IPS-15b (cell line): ENCODE data around the gene SDCBP2.
A peak's percentile ranks its signal among the peaks of the same experiment; 100 is the strongest.

Source experiments
- H3K27me3 ChIP-seq: one replicate; pipeline ENCODE4 v1.6.1; 2013; ENCODE audit warnings: low read length; ENCODE audit not compliant: control insufficient read depth, insufficient read depth
- H3K36me3 ChIP-seq: one replicate; pipeline ENCODE4 v1.6.1; 2013; ENCODE audit warnings: low read length; ENCODE audit not compliant: control insufficient read depth, insufficient read depth
- H3K4me1 ChIP-seq: one replicate; pipeline ENCODE4 v1.6.1; 2013; ENCODE audit warnings: mild to moderate bottlenecking, low read length; ENCODE audit not compliant: control insufficient read depth, insufficient read depth
- H3K4me3 ChIP-seq: one replicate; pipeline ENCODE4 v1.5.1; 2013; ENCODE audit warnings: low read depth, low read length
- H3K9ac ChIP-seq: one replicate; pipeline ENCODE4 v1.6.1; 2013; ENCODE audit warnings: low read depth, mild to moderate bottlenecking, low read length
- H3K9me3 ChIP-seq: one replicate; pipeline ENCODE4 v1.6.1; 2013; ENCODE audit warnings: mild to moderate bottlenecking, low read length; ENCODE audit not compliant: control insufficient read depth, insufficient read depth

The SDCBP2 gene, protein sequence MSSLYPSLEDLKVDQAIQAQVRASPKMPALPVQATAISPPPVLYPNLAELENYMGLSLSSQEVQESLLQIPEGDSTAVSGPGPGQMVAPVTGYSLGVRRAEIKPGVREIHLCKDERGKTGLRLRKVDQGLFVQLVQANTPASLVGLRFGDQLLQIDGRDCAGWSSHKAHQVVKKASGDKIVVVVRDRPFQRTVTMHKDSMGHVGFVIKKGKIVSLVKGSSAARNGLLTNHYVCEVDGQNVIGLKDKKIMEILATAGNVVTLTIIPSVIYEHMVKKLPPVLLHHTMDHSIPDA

DNA sequence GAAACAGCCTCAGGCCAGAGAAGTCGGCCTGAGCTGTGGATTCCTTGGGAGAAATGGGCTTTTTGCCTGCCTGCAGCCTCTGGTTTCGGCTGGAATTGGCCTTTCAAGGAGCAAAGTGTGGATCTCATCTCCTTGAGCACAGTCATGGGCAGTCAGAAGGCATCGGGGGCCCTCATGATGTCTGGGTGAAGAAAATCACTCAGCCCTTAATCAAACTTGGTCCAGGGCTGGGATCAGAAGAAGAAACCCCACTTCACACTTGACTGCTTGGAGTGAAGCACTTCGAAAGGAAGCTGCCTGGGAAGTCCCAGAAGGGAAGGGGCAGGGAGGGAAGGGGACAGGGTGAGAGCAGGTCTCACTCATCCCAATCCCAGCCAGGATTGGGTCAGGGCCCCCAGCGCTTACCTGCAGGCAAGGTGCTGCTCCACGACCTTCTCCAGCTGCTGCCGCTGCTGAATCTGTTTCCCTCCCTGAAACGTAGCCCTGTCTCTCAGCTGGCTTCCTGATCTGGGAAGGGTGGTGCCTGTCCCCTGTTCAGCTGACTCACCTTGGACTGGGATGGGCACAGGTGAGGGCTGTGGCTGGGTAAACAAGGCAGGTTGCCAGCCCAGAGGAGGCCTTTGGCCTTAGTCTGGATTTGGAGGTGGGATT lies at the start of gene SDCBP2:
SDCBP2 (minus strand) TSS at position 460 of the 651 bp plus-strand sequence. CDS start 8,723 bp downstream, outside the sequence.
- no peaks in the 10 kb centered on the region for H3K9me3 ChIP-seq
- H3K36me3 ChIP-seq = no peaks in the 10 kb centered on the region
- no peak within 1 kb of the TSS for H3K4me3 ChIP-seq
- no peaks in the 10 kb centered on the region for H3K27me3 ChIP-seq
- peak within 1 kb of the TSS; percentile 26 for H3K9ac ChIP-seq
- peaks cover 10% of the 10 kb centered on the region for H3K4me1 ChIP-seq

DNA sequence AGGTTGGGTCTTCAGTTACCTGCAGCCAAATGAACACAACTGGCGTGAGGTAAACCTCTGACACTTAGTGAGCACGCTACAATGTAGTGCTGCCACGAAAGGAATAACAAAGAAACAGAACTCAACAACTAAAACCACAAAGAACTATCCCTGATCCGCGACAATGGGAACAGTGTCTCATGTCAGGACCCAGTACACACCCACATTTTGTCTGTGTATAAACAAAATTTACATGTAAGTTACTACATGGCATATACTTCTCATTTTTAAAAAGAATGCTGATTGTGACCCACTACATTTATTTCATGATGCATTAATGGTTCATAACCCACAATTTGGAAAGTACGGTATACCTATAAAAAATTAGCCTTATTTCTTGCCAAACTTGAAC lies 49.8 kb upstream of the SDCBP2 start:
- no peaks in the 10 kb centered on the region for H3K27me3 ChIP-seq
- no peak overlapping the region for H3K9ac ChIP-seq
- H3K4me3 ChIP-seq = no peak overlapping the region
- H3K4me1 ChIP-seq = peaks cover 13% of the 10 kb centered on the region
- H3K36me3 ChIP-seq = no peaks in the 10 kb centered on the region
- no peaks in the 10 kb centered on the region for H3K9me3 ChIP-seq

DNA sequence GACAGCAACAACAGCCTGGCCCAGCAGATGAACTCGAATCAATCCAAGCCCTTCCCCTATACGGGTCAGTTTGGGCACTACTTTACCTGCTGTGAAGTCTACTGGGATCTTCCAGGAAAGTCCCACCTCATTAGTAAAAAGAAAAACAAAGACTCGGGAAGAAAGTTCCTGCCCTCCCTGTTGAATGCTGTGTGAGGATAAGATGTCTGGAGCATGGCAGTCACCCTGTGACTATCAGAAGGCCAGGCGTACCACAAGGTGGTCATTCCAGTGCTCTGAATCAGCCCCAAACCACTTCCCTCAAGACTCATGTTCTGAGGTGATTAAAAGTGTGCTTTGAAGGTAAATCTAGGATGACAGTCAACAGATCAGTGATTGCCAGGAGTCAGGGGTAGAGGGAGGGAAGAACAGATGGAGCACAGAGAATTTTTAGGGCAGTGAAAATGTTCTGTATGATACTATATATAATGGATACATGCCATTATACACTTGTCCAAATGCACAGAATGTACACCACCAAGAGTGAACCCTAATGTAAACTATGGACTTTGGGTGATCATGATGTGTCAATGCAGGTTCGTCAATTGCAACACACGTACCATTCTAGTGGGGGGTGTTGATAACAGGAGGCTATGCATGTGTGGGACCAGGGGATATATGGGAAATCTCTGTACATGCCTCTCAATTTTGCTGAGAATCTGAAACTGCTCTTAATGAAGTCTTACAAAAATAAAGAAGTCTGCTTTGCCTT lies 49.2 kb upstream of the SDCBP2 start:
- peaks cover 13% of the 10 kb centered on the region for H3K4me1 ChIP-seq

DNA sequence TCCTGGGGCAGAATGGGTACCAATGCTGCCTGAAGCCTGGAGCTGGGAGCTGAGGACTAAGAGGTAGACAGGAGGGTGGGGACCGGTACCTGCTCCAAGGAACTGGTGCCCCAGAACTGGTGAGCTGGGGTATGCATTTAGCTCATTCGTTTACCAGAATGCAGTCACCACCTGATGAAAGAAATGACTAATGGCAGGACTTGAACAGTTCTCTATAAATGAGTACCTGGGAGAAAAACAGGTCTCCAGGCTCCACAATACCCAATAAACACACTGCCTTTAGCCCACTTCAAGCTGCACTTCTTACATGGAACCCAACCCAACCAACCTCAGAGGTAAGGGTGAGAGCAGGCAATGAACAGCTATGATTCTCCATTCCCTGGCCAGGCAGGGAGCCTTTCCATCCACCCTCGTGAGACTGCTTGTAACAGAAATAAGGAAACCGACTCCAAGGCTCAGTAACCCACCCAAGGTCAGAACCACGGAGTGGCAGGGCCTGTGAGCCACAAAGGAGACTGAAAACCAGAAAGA lies 48.5 kb upstream of the SDCBP2 start:
- no peaks in the 10 kb centered on the region for H3K27me3 ChIP-seq
- no peak overlapping the region for H3K9ac ChIP-seq
- H3K4me1 ChIP-seq = peaks cover 13% of the 10 kb centered on the region
- no peaks in the 10 kb centered on the region for H3K36me3 ChIP-seq
- H3K4me3 ChIP-seq = no peak overlapping the region
- no peaks in the 10 kb centered on the region for H3K9me3 ChIP-seq

More for the DNA sequence above, 49.2 kb upstream of the SDCBP2 start:
- H3K4me3 ChIP-seq = no peak overlapping the region
- H3K9ac ChIP-seq = no peak overlapping the region
- H3K9me3 ChIP-seq = no peaks in the 10 kb centered on the region
- no peaks in the 10 kb centered on the region for H3K36me3 ChIP-seq
- H3K27me3 ChIP-seq = no peaks in the 10 kb centered on the region

DNA sequence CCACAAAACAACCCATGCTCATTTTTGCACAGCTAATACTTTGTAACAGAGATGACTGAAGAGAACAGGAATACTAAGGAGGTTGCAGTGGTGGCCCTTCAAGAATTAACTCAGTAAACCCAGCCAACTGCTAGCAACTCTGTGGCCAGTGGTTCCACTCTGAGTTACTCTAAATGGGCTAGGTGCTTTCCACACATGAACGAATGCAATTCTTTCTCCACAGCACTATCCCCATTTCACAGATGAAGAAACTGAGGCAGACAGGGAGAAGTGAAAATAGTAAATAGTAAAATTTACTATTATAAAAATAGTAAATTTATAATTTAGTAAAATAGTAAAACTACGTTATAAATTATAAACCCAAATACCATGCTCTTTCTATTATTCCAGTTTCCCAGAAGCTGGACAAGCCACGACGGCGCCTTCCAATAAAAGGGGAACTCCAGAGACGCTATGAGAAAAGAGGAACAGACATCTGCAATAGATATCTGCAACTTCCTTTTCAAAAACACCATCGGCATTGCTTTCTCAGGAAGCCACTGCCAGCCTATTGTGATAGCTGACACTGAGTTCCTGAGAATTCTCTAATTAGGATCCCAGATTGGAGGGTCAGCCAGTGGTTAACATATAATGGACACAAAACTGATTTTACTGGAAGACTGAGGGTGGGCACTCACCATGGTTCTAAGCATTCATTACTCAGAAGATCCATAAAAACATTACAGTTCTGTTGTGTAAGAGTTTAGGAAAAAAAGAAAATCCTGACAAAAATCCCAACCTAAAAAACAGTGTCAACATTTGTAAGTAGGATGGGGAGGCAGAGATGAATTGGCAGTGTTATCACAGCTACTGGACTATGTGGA lies 47.7 kb upstream of the SDCBP2 start:
- Histone ChIP-seq H3K27me3 (no peaks in the 10 kb centered on the region), H3K9me3 (no peaks in the 10 kb centered on the region), H3K4me1 (peaks cover 13% of the 10 kb centered on the region), H3K4me3 (no peak overlapping the region), H3K36me3 (peaks cover 4% of the 10 kb centered on the region), H3K9ac (no peak overlapping the region)

DNA sequence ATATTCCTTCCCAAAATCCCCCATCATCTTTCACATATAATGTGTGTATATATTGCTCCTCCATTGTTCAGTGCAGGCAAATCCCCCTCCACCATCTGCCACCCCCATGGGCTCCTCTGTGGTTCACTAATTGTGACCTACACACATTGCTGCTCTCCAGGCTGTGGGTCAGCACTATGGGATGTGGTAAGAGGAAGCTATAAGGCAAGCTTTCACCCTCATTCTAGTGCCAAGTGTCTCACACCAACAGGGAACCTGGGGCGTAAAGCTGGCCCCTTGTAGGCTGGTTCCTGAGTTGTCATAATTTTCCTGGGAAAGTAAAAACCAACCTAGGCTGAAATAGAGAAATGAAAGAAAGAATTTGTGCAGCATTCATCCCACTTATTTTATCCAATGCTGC lies 47.1 kb upstream of the SDCBP2 start:
- H3K36me3 ChIP-seq = peaks cover 4% of the 10 kb centered on the region
- no peaks in the 10 kb centered on the region for H3K27me3 ChIP-seq
- H3K4me3 ChIP-seq = no peak overlapping the region
- H3K9me3 ChIP-seq = no peaks in the 10 kb centered on the region
- H3K4me1 ChIP-seq = peaks cover 13% of the 10 kb centered on the region
- H3K9ac ChIP-seq = no peak overlapping the region

DNA sequence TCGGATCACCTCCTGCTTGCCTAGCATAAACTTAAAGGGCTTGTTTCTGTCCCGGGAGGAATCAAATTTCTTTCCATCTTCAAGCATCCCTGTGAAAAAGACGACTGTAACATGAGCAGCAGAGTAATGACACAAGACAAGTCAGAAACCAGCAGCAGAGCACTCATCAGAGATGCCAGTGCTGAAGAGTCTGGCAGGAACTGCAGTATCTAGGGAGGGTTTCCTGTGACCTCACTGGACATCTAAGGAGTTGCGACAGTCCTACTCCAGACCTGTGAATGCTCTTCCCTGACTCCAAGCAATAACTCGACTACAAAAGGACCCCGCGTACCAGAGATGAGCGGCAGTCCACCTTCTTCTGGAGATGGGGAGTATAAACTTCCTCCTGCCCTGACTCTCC lies 46.6 kb upstream of the SDCBP2 start:
- no peak overlapping the region for H3K4me3 ChIP-seq
- no peak overlapping the region for H3K9ac ChIP-seq
- no peaks in the 10 kb centered on the region for H3K27me3 ChIP-seq
- H3K9me3 ChIP-seq = no peaks in the 10 kb centered on the region
- peaks cover 13% of the 10 kb centered on the region for H3K4me1 ChIP-seq
- H3K36me3 ChIP-seq = peaks cover 4% of the 10 kb centered on the region

DNA sequence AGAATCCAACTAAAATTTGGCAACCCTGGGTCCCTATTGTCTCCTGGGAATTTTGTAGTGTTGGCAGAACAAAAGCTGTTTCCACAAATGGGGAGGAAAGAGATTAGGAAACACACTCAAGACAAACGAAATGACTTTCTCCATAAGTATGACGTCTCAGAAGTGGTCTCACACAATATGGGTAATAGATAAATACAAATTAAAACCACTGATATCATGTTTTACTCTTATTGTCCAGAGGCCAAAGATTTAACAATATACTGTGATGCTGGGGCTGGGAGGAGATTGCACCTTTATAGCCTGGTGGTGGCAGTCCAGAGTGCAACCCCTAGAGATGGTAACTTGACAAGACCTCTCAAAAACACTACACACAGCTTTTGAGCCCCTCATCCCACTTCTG lies 45.3 kb upstream of the SDCBP2 start:
- Histone ChIP-seq H3K4me1 (peaks cover 10% of the 10 kb centered on the region), H3K9me3 (no peaks in the 10 kb centered on the region), H3K27me3 (no peaks in the 10 kb centered on the region), H3K4me3 (no peak overlapping the region), H3K36me3 (peaks cover 4% of the 10 kb centered on the region), H3K9ac (no peak overlapping the region)

DNA sequence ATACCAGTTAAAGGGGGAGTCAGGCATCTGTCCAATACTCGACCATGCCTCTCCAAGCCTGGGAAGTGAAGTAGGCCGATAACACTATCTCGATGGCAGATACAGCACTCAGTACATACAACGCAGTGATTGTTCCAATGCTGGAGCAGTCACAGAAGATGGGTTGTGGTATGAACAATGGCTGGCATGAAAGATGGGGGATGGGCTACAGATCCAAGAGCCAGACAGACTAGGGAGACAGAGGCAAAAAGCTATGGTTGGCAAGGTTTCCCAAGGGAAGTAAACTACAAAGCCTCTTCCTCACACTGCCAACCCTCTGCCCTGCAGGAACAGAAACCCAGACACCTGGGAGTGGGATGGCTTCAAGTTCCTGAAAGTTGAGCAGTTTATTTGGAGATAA lies 44.7 kb upstream of the SDCBP2 start:
- no peak overlapping the region for H3K4me3 ChIP-seq
- H3K4me1 ChIP-seq = peaks cover 10% of the 10 kb centered on the region
- H3K9ac ChIP-seq = no peak overlapping the region
- H3K9me3 ChIP-seq = no peaks in the 10 kb centered on the region
- no peaks in the 10 kb centered on the region for H3K27me3 ChIP-seq
- H3K36me3 ChIP-seq = peaks cover 7% of the 10 kb centered on the region

DNA sequence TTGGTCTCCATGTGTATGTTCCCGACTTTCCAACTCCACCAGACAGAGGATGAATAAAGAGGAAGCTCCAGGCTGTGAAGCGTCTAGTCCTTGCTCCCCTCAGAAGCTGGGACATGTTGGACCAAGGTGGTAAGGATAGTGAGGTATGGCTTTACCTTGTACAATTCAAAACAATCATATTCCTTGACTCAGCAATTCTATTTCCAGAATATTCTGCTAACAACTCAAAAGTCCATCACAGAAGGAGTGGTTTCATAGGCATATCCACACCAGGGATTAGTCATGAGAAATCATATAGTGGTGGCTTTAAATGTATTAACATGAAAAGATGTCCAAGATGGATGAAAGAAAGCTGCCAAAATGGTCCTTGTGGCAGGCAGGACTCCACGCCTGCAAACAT lies 44.1 kb upstream of the SDCBP2 start:
- Histone ChIP-seq H3K9me3 (no peaks in the 10 kb centered on the region), H3K4me3 (no peak overlapping the region), H3K36me3 (peaks cover 8% of the 10 kb centered on the region), H3K9ac (no peak overlapping the region), H3K27me3 (no peaks in the 10 kb centered on the region), H3K4me1 (peaks cover 9% of the 10 kb centered on the region)
